Heart left ventricle (tissue), 16 donors: Measurements from ENCODE around the gene MRPL21. TPM values are rescaled to one million over a fixed set of nuclear protein-coding genes. Genes with fewer than 3 reads are reported as not detected.

ENCODE experiments used
- ATAC-seq, 4 donors: fragments of 200-7000 bp; cut with Tn5 transposase; one replicate each; pipeline ENCODE4 v1.9.1; 2020 to 2022; ENCODE audit warnings: moderate library complexity in 4 of 4, mild to moderate bottlenecking in 3 of 4, moderate number of reproducible peaks in 1 of 4
- DNase-seq, 5 donors: peaks; one replicate each; pipeline ENCODE4 v3.0.0-alpha.2; 2020
- H3K27ac ChIP-seq, 12 donors: fragments of 200-600 bp; sonication (generic) in 4 of 12; one replicate each; pipeline versions ENCODE4 v1.5.0 to v1.8.0; 2016 to 2022; ENCODE audit warnings: mild to moderate bottlenecking in 2 of 12
- H3K27me3 ChIP-seq, 9 donors: fragments of 200-600 bp; sonication (generic) in 2 of 9; one replicate each; pipeline versions ENCODE4 v1.5.1 to v1.8.0; 2016 to 2022; ENCODE audit warnings: mild to moderate bottlenecking in 3 of 9
- H3K36me3 ChIP-seq, 9 donors: fragments of 200-600 bp; sonication (generic) in 2 of 9; one replicate each; pipeline versions ENCODE4 v1.5.0 to v1.8.0; 2018 to 2022; ENCODE audit warnings: mild to moderate bottlenecking in 2 of 9
- H3K4me1 ChIP-seq, 12 donors: fragments of 200-600 bp; sonication (generic) in 4 of 12; one replicate each; pipeline versions ENCODE4 v1.5.0 to v1.8.0; 2016 to 2022; ENCODE audit warnings: mild to moderate bottlenecking in 3 of 12
- H3K4me3 ChIP-seq, 12 donors: fragments of 200-600 bp; sonication (generic) in 4 of 12; one replicate each; pipeline versions ENCODE4 v1.5.0 to v1.8.0; 2017 to 2022; ENCODE audit warnings: mild to moderate bottlenecking in 9 of 12, moderate library complexity in 4 of 12
- H3K9me3 ChIP-seq, 12 donors: fragments of 200-600 bp; sonication (generic) in 4 of 12; one replicate each; pipeline versions ENCODE4 v1.5.0 to v1.8.0; 2016 to 2022; ENCODE audit warnings: mild to moderate bottlenecking in 1 of 12
- CTCF ChIP-seq, 12 donors: fragments of 200-600 bp; sonication (generic) in 4 of 12; IDR thresholded peaks; one replicate each; pipeline versions ENCODE4 v1.5.0 to v1.8.0; 2018 to 2022; ENCODE audit warnings: antibody characterized with exemption in 12 of 12, mild to moderate bottlenecking in 5 of 12
- POLR2A ChIP-seq, 2 donors: fragments of 450-650 bp; IDR thresholded peaks; one replicate each; pipeline ENCODE4 v1.6.1; 2017; ENCODE audit warnings: antibody characterized with exemption in 2 of 2, mild to moderate bottlenecking in 2 of 2, moderate library complexity in 2 of 2
- WGBS, 4 donors: extraction: QIAGEN DNeasy Blood & Tissue Kit in 2 of 4; methylation state at CpG; one replicate each; pipeline versions ENCODE4 v1.1.5 to v1.1.7; 2013 to 2018; 5-methylcytosine and 5-hydroxymethylcytosine counted together
- intact Hi-C, 10 donors: fragments of 100-400 bp; cut with DNase I; formaldehyde crosslinking; loops; one replicate each; pipeline versions ENCODE4 v1.11.1 to v1.14.2; 2022
- polyA plus RNA-seq, 2 donors: library from polyadenylated mRNA; stranded (reverse); fragments of 200-250 nt; gene quantifications; one replicate each; pipeline ENCODE4 v1.2.3, GENCODE V29; 2013
- total RNA-seq, 9 donors: library from RNA; depleted of rRNA in 2 of 9; stranded (reverse); fragments of >200 nt in 2 of 9; fragmentation: NEBNext Ultra II Directional in 3 of 9; extraction: Animal tissue kit (Norgen Biotek cat#: 25700) in 3 of 9; gene quantifications; one replicate each; pipeline versions ENCODE4 v1.1.0 to v1.2.4, GENCODE V29; 2016 to 2023
- donor health status: ischemic (EF 13 %, LVEDD 7.1; RV severe dilation, severe dysfunction).
- donor health status: healthy with polysubstance abuse.
- donor health status: DM: no; HTN: yes; CAD: no.
- donor health status: DM: no; HTN: no; CAD: no.
- donor health status: ischemic (EF 25% LVEDD 6.9; RV normal size, moderate dysfunction).
- donor health status: ischemic (EF 25% LVEDD 5.7; RV mildly dilated, moderate dysfunction).
- donor health status: healthy.
- donor health status: DM: yes; HTN: yes; CAD: no.
- donor health status: ischemic (EF 35%, LVEDD 5.7; RV mildly dilated, moderate dysfunction).
- donor health status: nonischemic (EF 11% LVEDD 7.7; RV severe dilation, severe dysfunction).
- donor health status: DM: yes; HTN: yes; CAD: no.
- donor health status: PGD.
- donor health status: ischemic (EF 29% LVEDD 5.4; RV normal size, mild dysfunction).
- donor health status: nonischemic (EF 23%, LVEDD 6.1; RV moderate dilation, normal function).

MRPL21 gene
- total and polyA plus RNA-seq, 11 donors, result 59.9 to 230 (median 88.8) TPM

- no peak for ATAC-seq
- intact Hi-C loops, result no loop called here
- H3K27ac ChIP-seq, result no peak overlapping the region
These were observed 45.3 kb upstream of the MRPL21 start for GRCh38 chr11:68948935-68949334.

GRCh38 chr11:68948496-68948895, 44.9 kb upstream of the MRPL21 start:
- TF ChIP-seq CTCF (IDR thresholded peaks at IDR 0.05) (no peak), POLR2A (IDR thresholded peaks at IDR 0.05) (no peak)
- ATAC-seq, result no peak
- H3K27ac ChIP-seq, result no peak overlapping the region
- 70 to 91% (median 82%) methylated on average over 2 of the region's 2 CpGs for WGBS, 4 donors
- no peak overlapping the region for H3K4me3 ChIP-seq
- no peaks in the 10 kb centered on the region for H3K36me3 ChIP-seq
- no peak for DNase-seq
- no peaks in the 10 kb centered on the region for H3K9me3 ChIP-seq
- intact Hi-C loops, result no loop called here
- peaks cover 0 to 14% (median 2%) of the 10 kb centered on the region in 12 donors for H3K4me1 ChIP-seq
- no peaks in the 10 kb centered on the region for H3K27me3 ChIP-seq

More at GRCh38 chr11:68948935-68949334, 45.3 kb upstream of the MRPL21 start:
- no peaks in the 10 kb centered on the region for H3K27me3 ChIP-seq
- TF ChIP-seq CTCF (IDR thresholded peaks at IDR 0.05), result no peak
- no peak for TF ChIP-seq POLR2A (IDR thresholded peaks at IDR 0.05)
- 94 to 95% (median 95%) methylated on average over 17 of the region's 17 CpGs for WGBS, 4 donors
- no peaks in the 10 kb centered on the region for H3K9me3 ChIP-seq
- H3K36me3 ChIP-seq, result no peaks in the 10 kb centered on the region
- DNase-seq, result no peak
- peaks cover 0 to 14% (median 2%) of the 10 kb centered on the region in 12 donors for H3K4me1 ChIP-seq
- no peak overlapping the region for H3K4me3 ChIP-seq

- TF ChIP-seq CTCF (IDR thresholded peaks at IDR 0.05), result no peak
- TF ChIP-seq POLR2A (IDR thresholded peaks at IDR 0.05), result no peak
- 79 to 93% (median 86%) methylated on average over 8 to 11 of the region's 11 CpGs for WGBS, 4 donors
- H3K4me1 ChIP-seq, result peaks cover 0 to 14% (median 2%) of the 10 kb centered on the region in 12 donors
- no peaks in the 10 kb centered on the region for H3K27me3 ChIP-seq
- DNase-seq (peak in 1 of 5 donors; percentile 48), ATAC-seq (no peak)
- H3K4me3 ChIP-seq, result no peak overlapping the region
- intact Hi-C loops, result no loop called here
- H3K9me3 ChIP-seq, result no peaks in the 10 kb centered on the region
- no peaks in the 10 kb centered on the region for H3K36me3 ChIP-seq
- H3K27ac ChIP-seq, result peak overlapping the region in 1 of 12 donors; percentile 92
These were observed 43.5 kb upstream of the MRPL21 start for GRCh38 chr11:68947151-68947550.

- 52 to 63% (median 61%) methylated on average over 18 of the region's 18 CpGs for WGBS, 4 donors
- Histone ChIP-seq H3K4me3 (no peak overlapping the region), H3K27ac (peak overlapping the region in 1 of 12 donors; percentile 92), H3K4me1 (peaks cover 0 to 14% (median 2%) of the 10 kb centered on the region in 12 donors), H3K36me3 (no peaks in the 10 kb centered on the region), H3K27me3 (no peaks in the 10 kb centered on the region), H3K9me3 (no peaks in the 10 kb centered on the region)
- TF ChIP-seq CTCF (IDR thresholded peaks at IDR 0.05), result no peak
- no peak for TF ChIP-seq POLR2A (IDR thresholded peaks at IDR 0.05)
- intact Hi-C loops, result no loop called here
- ATAC-seq, result peak; percentile 40 to 56 (median 49)
- peak in 2 of 5 donors; percentile 22 to 24 for DNase-seq
These were observed 42.9 kb upstream of the MRPL21 start for GRCh38 chr11:68946416-68947090.
